ENCODE measurements around the gene RCOR1. TPM values are rescaled to one million over a fixed set of nuclear protein-coding genes. Genes with fewer than 3 reads are reported as not detected.

The RCOR1 gene
- polyA plus RNA-seq, 1 donor from 2014 or later, result 10.4 TPM

DNA sequence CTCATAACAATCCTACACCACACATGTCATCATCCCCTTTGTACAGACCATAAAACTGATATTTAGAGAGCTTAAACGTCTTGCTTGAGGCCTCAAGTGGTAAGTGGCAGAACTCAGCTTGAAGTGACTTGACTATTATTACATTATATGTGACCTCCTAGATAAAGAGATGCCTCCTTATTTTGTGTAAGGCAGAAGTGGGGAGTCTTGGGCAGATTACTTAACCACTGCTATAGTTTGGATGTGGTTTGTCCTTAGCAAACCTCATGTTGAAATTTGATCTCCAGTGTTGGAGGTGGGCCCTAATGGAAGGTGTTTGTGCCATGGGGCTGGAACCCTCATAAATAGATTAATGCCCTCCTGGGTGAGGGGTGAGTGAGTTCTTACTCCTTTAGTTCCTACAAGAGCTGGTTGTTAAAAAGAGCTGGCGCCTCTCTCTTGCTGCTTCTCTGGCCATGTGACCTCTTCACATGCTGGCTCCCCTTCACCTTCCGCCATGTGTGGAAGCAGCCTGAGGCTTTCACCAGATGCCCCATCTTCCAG lies 37.4 kb downstream of the RCOR1 start:
- Histone ChIP-seq H3F3A (ENCODE audit: insufficient read depth, low read length, poor library complexity, severe bottlenecking) (no peaks in the 10 kb centered on the region), H3K9me2 (ENCODE audit: insufficient read depth, low read length) (no peaks in the 10 kb centered on the region), H2AFZ (ENCODE audit: low read depth, low read length) (no peak overlapping the region), H3K9me3 (ENCODE audit: low read length) (no peaks in the 10 kb centered on the region), H3K27ac (ENCODE audit: low read length) (no peak overlapping the region), H4K20me1 (ENCODE audit: insufficient read depth) (no peaks in the 10 kb centered on the region), H3K36me3 (ENCODE audit: insufficient read depth, low read length) (no peaks in the 10 kb centered on the region), H3K27me3 (ENCODE audit: insufficient read depth, low read depth, low read length) (no peaks in the 10 kb centered on the region), H3K79me2 (replicated peaks; ENCODE audit: insufficient read depth, low read length) (peaks cover 2% of the 10 kb centered on the region), H3K9ac (ENCODE audit: low read length) (no peak overlapping the region), H3K4me3 (ENCODE audit: low read length) (no peak overlapping the region), H3K4me2 (ENCODE audit: low read length) (no peak overlapping the region)
- no peak for TF ChIP-seq MXI1 (conservative IDR thresholded peaks at IDR 0.05; ENCODE audit: poor library complexity, severe bottlenecking)
- TF ChIP-seq EP300 (conservative IDR thresholded peaks at IDR 0.05; ENCODE audit: poor library complexity, severe bottlenecking), result no peak
- no peak for TF ChIP-seq RAD21 (conservative IDR thresholded peaks at IDR 0.05)
- TF ChIP-seq, protein P1, sequence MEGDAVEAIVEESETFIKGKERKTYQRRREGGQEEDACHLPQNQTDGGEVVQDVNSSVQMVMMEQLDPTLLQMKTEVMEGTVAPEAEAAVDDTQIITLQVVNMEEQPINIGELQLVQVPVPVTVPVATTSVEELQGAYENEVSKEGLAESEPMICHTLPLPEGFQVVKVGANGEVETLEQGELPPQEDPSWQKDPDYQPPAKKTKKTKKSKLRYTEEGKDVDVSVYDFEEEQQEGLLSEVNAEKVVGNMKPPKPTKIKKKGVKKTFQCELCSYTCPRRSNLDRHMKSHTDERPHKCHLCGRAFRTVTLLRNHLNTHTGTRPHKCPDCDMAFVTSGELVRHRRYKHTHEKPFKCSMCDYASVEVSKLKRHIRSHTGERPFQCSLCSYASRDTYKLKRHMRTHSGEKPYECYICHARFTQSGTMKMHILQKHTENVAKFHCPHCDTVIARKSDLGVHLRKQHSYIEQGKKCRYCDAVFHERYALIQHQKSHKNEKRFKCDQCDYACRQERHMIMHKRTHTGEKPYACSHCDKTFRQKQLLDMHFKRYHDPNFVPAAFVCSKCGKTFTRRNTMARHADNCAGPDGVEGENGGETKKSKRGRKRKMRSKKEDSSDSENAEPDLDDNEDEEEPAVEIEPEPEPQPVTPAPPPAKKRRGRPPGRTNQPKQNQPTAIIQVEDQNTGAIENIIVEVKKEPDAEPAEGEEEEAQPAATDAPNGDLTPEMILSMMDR (IDR thresholded peaks at IDR 0.05; ENCODE audit: poor library complexity, severe bottlenecking), result no peak
- TF ChIP-seq SMC3 (conservative IDR thresholded peaks at IDR 0.05; ENCODE audit: poor library complexity), result no peak
- TF ChIP-seq POLR2AphosphoS5 (IDR thresholded peaks at IDR 0.05), result no peak
- no peak for TF ChIP-seq EZH2 (IDR thresholded peaks at IDR 0.05; ENCODE audit: borderline replicate concordance, insufficient read depth, low read length, poor library complexity, severe bottlenecking)

DNA sequence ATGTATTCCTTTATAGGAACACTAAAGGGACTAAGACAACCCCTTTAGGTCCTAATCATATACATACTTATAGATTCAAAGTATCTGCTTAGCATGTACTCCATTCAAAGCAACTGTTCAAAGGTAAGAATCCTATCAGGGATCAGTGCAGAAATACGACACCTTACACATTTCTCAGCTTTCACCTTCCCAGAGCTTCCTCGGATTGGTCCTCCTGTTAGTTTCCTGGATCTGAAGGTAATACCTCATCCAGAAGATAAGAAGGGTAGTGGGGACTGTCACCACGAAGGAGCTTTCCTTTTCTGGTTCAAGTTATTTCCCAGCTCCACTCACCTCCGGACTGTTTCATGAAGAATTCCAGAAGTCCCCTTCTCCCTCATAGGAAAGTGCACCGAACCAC lies 38.0 kb downstream of the RCOR1 start:
- no peak for TF ChIP-seq EP300 (conservative IDR thresholded peaks at IDR 0.05; ENCODE audit: poor library complexity, severe bottlenecking)
- TF ChIP-seq, protein P2, sequence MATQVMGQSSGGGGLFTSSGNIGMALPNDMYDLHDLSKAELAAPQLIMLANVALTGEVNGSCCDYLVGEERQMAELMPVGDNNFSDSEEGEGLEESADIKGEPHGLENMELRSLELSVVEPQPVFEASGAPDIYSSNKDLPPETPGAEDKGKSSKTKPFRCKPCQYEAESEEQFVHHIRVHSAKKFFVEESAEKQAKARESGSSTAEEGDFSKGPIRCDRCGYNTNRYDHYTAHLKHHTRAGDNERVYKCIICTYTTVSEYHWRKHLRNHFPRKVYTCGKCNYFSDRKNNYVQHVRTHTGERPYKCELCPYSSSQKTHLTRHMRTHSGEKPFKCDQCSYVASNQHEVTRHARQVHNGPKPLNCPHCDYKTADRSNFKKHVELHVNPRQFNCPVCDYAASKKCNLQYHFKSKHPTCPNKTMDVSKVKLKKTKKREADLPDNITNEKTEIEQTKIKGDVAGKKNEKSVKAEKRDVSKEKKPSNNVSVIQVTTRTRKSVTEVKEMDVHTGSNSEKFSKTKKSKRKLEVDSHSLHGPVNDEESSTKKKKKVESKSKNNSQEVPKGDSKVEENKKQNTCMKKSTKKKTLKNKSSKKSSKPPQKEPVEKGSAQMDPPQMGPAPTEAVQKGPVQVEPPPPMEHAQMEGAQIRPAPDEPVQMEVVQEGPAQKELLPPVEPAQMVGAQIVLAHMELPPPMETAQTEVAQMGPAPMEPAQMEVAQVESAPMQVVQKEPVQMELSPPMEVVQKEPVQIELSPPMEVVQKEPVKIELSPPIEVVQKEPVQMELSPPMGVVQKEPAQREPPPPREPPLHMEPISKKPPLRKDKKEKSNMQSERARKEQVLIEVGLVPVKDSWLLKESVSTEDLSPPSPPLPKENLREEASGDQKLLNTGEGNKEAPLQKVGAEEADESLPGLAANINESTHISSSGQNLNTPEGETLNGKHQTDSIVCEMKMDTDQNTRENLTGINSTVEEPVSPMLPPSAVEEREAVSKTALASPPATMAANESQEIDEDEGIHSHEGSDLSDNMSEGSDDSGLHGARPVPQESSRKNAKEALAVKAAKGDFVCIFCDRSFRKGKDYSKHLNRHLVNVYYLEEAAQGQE (IDR thresholded peaks at IDR 0.05; ENCODE audit: borderline replicate concordance), result no peak
- no peak for TF ChIP-seq SMC3 (conservative IDR thresholded peaks at IDR 0.05; ENCODE audit: poor library complexity)
- TF ChIP-seq, protein P1 (IDR thresholded peaks at IDR 0.05; ENCODE audit: poor library complexity, severe bottlenecking), result no peak
- TF ChIP-seq MXI1 (conservative IDR thresholded peaks at IDR 0.05; ENCODE audit: poor library complexity, severe bottlenecking), result no peak
- TF ChIP-seq TAF1 (IDR thresholded peaks at IDR 0.05; ENCODE audit: low read depth), result no peak
- no peak for TF ChIP-seq EZH2 (IDR thresholded peaks at IDR 0.05; ENCODE audit: borderline replicate concordance, insufficient read depth, low read length, poor library complexity, severe bottlenecking)
- TF ChIP-seq POLR2AphosphoS5 (IDR thresholded peaks at IDR 0.05), result no peak
- no peak for TF ChIP-seq RAD21 (conservative IDR thresholded peaks at IDR 0.05)
- Histone ChIP-seq H3K9me2 (ENCODE audit: insufficient read depth, low read length) (no peaks in the 10 kb centered on the region), H3K27ac (ENCODE audit: low read length) (no peak overlapping the region), H3F3A (ENCODE audit: insufficient read depth, low read length, poor library complexity, severe bottlenecking) (no peaks in the 10 kb centered on the region), H3K79me2 (replicated peaks; ENCODE audit: insufficient read depth, low read length) (peaks cover 2% of the 10 kb centered on the region), H3K9me3 (ENCODE audit: low read length) (no peaks in the 10 kb centered on the region), H3K27me3 (ENCODE audit: insufficient read depth, low read depth, low read length) (no peaks in the 10 kb centered on the region), H4K20me1 (ENCODE audit: insufficient read depth) (no peaks in the 10 kb centered on the region), H3K4me2 (ENCODE audit: low read length) (no peak overlapping the region), H3K36me3 (ENCODE audit: insufficient read depth, low read length) (no peaks in the 10 kb centered on the region), H3K4me3 (ENCODE audit: low read length) (no peak overlapping the region), H2AFZ (ENCODE audit: low read depth, low read length) (no peak overlapping the region), H3K9ac (ENCODE audit: low read length) (no peak overlapping the region)

All from neural cell (in vitro differentiated cells).